Measurements from ENCODE around the gene AGMAT.

Gene AGMAT

GRCh38 chr1:15543589-15544568 is 41.0 kb downstream of the AGMAT start:
- TF ChIP-seq CTCF (IDR thresholded peaks at IDR 0.05; ENCODE audit: low read depth, low read length) = no peak
- no peak overlapping the region for H3K4me3 ChIP-seq (ENCODE audit: low read depth, low read length)
- peak; percentile 23 for DNase-seq (ENCODE audit: low read depth, low spot score)
- in situ Hi-C loops (cut with HindIII; ENCODE audit: low sequenced_read_pairs) = no loop called here

GRCh38 chr1:15543251-15543588 is 41.6 kb downstream of the AGMAT start:
- DNase-seq (ENCODE audit: low read depth, low spot score) = no peak
- no peak overlapping the region for H3K4me3 ChIP-seq (ENCODE audit: low read depth, low read length)
- in situ Hi-C loops (cut with HindIII; ENCODE audit: low sequenced_read_pairs) = no loop called here
- no peak for TF ChIP-seq CTCF (IDR thresholded peaks at IDR 0.05; ENCODE audit: low read depth, low read length)

- in situ Hi-C loops (cut with HindIII; ENCODE audit: low sequenced_read_pairs) = no loop called here
- H3K4me3 ChIP-seq (ENCODE audit: low read depth, low read length) = no peak overlapping the region
- DNase-seq (ENCODE audit: low read depth, low spot score) = no peak
- TF ChIP-seq CTCF (IDR thresholded peaks at IDR 0.05; ENCODE audit: low read depth, low read length) = no peak
These were observed 42.2 kb downstream of the AGMAT start for GRCh38 chr1:15542388-15543250.

DNA sequence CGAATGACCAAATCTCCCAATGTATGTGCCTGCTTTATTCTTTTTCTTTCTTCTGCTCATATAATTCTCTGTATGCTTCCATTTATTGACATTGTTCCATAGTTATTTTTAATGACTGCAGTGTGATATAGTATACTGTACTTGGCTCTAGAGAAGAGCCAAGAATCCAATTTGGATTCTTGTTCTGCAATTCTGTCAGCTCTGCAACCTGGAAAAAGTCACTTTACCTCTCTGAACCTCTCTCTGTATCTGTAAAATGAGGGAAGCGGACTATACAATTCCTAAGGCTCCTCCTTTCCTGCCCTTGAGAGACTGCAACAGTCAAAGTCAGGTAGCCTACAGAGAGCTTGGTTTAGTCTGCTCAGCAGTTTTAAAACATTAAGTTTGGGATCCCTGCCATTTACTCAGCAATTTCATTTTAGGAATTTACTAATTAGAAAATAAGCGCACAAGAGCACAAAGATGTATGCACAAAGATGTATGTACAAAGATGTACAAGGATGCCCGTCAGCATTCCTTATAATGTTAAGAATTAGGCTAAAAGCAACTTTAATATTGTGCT is 43.5 kb downstream of the AGMAT start:
- in situ Hi-C loops (cut with HindIII; ENCODE audit: low sequenced_read_pairs) = no loop called here
- no peak for TF ChIP-seq CTCF (IDR thresholded peaks at IDR 0.05; ENCODE audit: low read depth, low read length)

GRCh38 chr1:15540186-15540585 is 44.7 kb downstream of the AGMAT start:
- TF ChIP-seq CTCF (IDR thresholded peaks at IDR 0.05; ENCODE audit: low read depth, low read length) = no peak
- DNase-seq (ENCODE audit: low read depth, low spot score) = peak; percentile 26
- H3K4me3 ChIP-seq (ENCODE audit: low read depth, low read length) = no peak overlapping the region
- in situ Hi-C loops (cut with HindIII; ENCODE audit: low sequenced_read_pairs) = no loop called here

More for the DNA sequence above, 43.5 kb downstream of the AGMAT start:
- DNase-seq (ENCODE audit: low read depth, low spot score) = no peak
- no peak overlapping the region for H3K4me3 ChIP-seq (ENCODE audit: low read depth, low read length)

- no peak for DNase-seq (ENCODE audit: low read depth, low spot score)
- TF ChIP-seq CTCF (IDR thresholded peaks at IDR 0.05; ENCODE audit: low read depth, low read length) = no peak
- no peak overlapping the region for H3K4me3 ChIP-seq (ENCODE audit: low read depth, low read length)
- in situ Hi-C loops (cut with HindIII; ENCODE audit: low sequenced_read_pairs) = no loop called here
These were observed 46.1 kb downstream of the AGMAT start for GRCh38 chr1:15538771-15539170.
